ENCODE measurements around the gene ESPNL.
"Not testable (repeated sequence)": the region's sequence is repeated elsewhere in the genome, so short reads cannot be mapped to it uniquely, and the experiment has no call there.

Gene ESPNL

GRCh38 chr2:238114331-238114841 lies 14.2 kb downstream of the ESPNL start:
- Histone ChIP-seq H3K4me1 (ENCODE audit: control insufficient read depth, insufficient read depth, low read length) (peaks cover 3% of the 10 kb centered on the region), H3K9me3 (replicated peaks; ENCODE audit: low read length) (peaks cover 3% of the 10 kb centered on the region), H3K36me3 (ENCODE audit: insufficient read depth, low read length) (no peaks in the 10 kb centered on the region), H3K9ac (ENCODE audit: low read depth, low read length) (no peak overlapping the region), H3K27me3 (ENCODE audit: control insufficient read depth, insufficient read depth, low read length) (peaks cover 12% of the 10 kb centered on the region), H3K4me3 (ENCODE audit: low read length) (no peak overlapping the region), H3K4me2 (ENCODE audit: low read length) (no peak overlapping the region)

GRCh38 chr2:238114851-238115660 lies 14.9 kb downstream of the ESPNL start:
- Histone ChIP-seq H3K4me1 (ENCODE audit: control insufficient read depth, insufficient read depth, low read length) (peaks cover 3% of the 10 kb centered on the region), H3K27me3 (ENCODE audit: control insufficient read depth, insufficient read depth, low read length) (peaks cover 14% of the 10 kb centered on the region), H3K9ac (ENCODE audit: low read depth, low read length) (no peak overlapping the region), H3K4me2 (ENCODE audit: low read length) (no peak overlapping the region), H3K4me3 (ENCODE audit: low read length) (no peak overlapping the region), H3K36me3 (ENCODE audit: insufficient read depth, low read length) (no peaks in the 10 kb centered on the region), H3K9me3 (replicated peaks; ENCODE audit: low read length) (peaks cover 3% of the 10 kb centered on the region)

GRCh38 chr2:238115709-238116108 lies 15.6 kb downstream of the ESPNL start:
- H3K4me1 ChIP-seq (ENCODE audit: control insufficient read depth, insufficient read depth, low read length); H3K9me3 ChIP-seq (replicated peaks; ENCODE audit: low read length); H3K4me3 ChIP-seq (ENCODE audit: low read length); H3K9ac ChIP-seq (ENCODE audit: low read depth, low read length); H3K4me2 ChIP-seq (ENCODE audit: low read length); H3K36me3 ChIP-seq (ENCODE audit: insufficient read depth, low read length): not testable (repeated sequence)
- peaks cover 18% of the 10 kb centered on the region for H3K27me3 ChIP-seq (ENCODE audit: control insufficient read depth, insufficient read depth, low read length)

GRCh38 chr2:238116298-238117198 lies 16.4 kb downstream of the ESPNL start:
- Histone ChIP-seq H3K27me3 (ENCODE audit: control insufficient read depth, insufficient read depth, low read length) (peaks cover 23% of the 10 kb centered on the region), H3K9ac (ENCODE audit: low read depth, low read length) (no peak overlapping the region), H3K4me2 (ENCODE audit: low read length) (no peak overlapping the region)

GRCh38 chr2:238117199-238118154 lies 17.3 kb downstream of the ESPNL start:
- Histone ChIP-seq H3K4me2 (ENCODE audit: low read length) (no peak overlapping the region), H3K9ac (ENCODE audit: low read depth, low read length) (no peak overlapping the region), H3K4me1 (ENCODE audit: control insufficient read depth, insufficient read depth, low read length) (peaks cover 3% of the 10 kb centered on the region), H3K9me3 (replicated peaks; ENCODE audit: low read length) (no peaks in the 10 kb centered on the region), H3K27me3 (ENCODE audit: control insufficient read depth, insufficient read depth, low read length) (peaks cover 23% of the 10 kb centered on the region), H3K4me3 (ENCODE audit: low read length) (no peak overlapping the region), H3K36me3 (ENCODE audit: insufficient read depth, low read length) (no peaks in the 10 kb centered on the region)

More at GRCh38 chr2:238116298-238117198, 16.4 kb downstream of the ESPNL start:
- H3K36me3 ChIP-seq (ENCODE audit: insufficient read depth, low read length) = no peaks in the 10 kb centered on the region
- peaks cover 3% of the 10 kb centered on the region for H3K9me3 ChIP-seq (replicated peaks; ENCODE audit: low read length)
- no peak overlapping the region for H3K4me3 ChIP-seq (ENCODE audit: low read length)
- H3K4me1 ChIP-seq (ENCODE audit: control insufficient read depth, insufficient read depth, low read length) = peaks cover 3% of the 10 kb centered on the region

GRCh38 chr2:238119756-238120462 lies 19.8 kb downstream of the ESPNL start:
- H3K36me3 ChIP-seq (ENCODE audit: insufficient read depth, low read length) = no peaks in the 10 kb centered on the region
- peaks cover 3% of the 10 kb centered on the region for H3K4me1 ChIP-seq (ENCODE audit: control insufficient read depth, insufficient read depth, low read length)
- no peaks in the 10 kb centered on the region for H3K9me3 ChIP-seq (replicated peaks; ENCODE audit: low read length)
- H3K9ac ChIP-seq (ENCODE audit: low read depth, low read length) = no peak overlapping the region
- H3K27me3 ChIP-seq (ENCODE audit: control insufficient read depth, insufficient read depth, low read length) = peaks cover 23% of the 10 kb centered on the region
- no peak overlapping the region for H3K4me3 ChIP-seq (ENCODE audit: low read length)
- H3K4me2 ChIP-seq (ENCODE audit: low read length) = no peak overlapping the region

- H3K4me1 ChIP-seq (ENCODE audit: control insufficient read depth, insufficient read depth, low read length) = peaks cover 3% of the 10 kb centered on the region
- H3K27me3 ChIP-seq (ENCODE audit: control insufficient read depth, insufficient read depth, low read length) = peaks cover 23% of the 10 kb centered on the region
- no peaks in the 10 kb centered on the region for H3K36me3 ChIP-seq (ENCODE audit: insufficient read depth, low read length)
- H3K4me2 ChIP-seq (ENCODE audit: low read length) = no peak overlapping the region
- H3K4me3 ChIP-seq (ENCODE audit: low read length) = no peak overlapping the region
- H3K9me3 ChIP-seq (replicated peaks; ENCODE audit: low read length) = no peaks in the 10 kb centered on the region
- no peak overlapping the region for H3K9ac ChIP-seq (ENCODE audit: low read depth, low read length)
Measured at GRCh38 chr2:238120463-238121298, 20.5 kb downstream of the ESPNL start.

GRCh38 chr2:238121511-238122286 lies 21.6 kb downstream of the ESPNL start:
- no peaks in the 10 kb centered on the region for H3K9me3 ChIP-seq (replicated peaks; ENCODE audit: low read length)
- H3K4me2 ChIP-seq (ENCODE audit: low read length) = no peak overlapping the region
- H3K9ac ChIP-seq (ENCODE audit: low read depth, low read length) = no peak overlapping the region
- H3K36me3 ChIP-seq (ENCODE audit: insufficient read depth, low read length) = no peaks in the 10 kb centered on the region
- peaks cover 23% of the 10 kb centered on the region for H3K27me3 ChIP-seq (ENCODE audit: control insufficient read depth, insufficient read depth, low read length)
- peaks cover 3% of the 10 kb centered on the region for H3K4me1 ChIP-seq (ENCODE audit: control insufficient read depth, insufficient read depth, low read length)
- no peak overlapping the region for H3K4me3 ChIP-seq (ENCODE audit: low read length)

- Histone ChIP-seq H3K4me3 (ENCODE audit: low read length) (no peak overlapping the region), H3K9ac (ENCODE audit: low read depth, low read length) (no peak overlapping the region), H3K4me1 (ENCODE audit: control insufficient read depth, insufficient read depth, low read length) (peaks cover 9% of the 10 kb centered on the region), H3K27me3 (ENCODE audit: control insufficient read depth, insufficient read depth, low read length) (peaks cover 20% of the 10 kb centered on the region), H3K9me3 (replicated peaks; ENCODE audit: low read length) (no peaks in the 10 kb centered on the region), H3K4me2 (ENCODE audit: low read length) (no peak overlapping the region), H3K36me3 (ENCODE audit: insufficient read depth, low read length) (no peaks in the 10 kb centered on the region)
Measured at GRCh38 chr2:238122287-238123217, 22.4 kb downstream of the ESPNL start.

All from skeletal muscle satellite cell (primary cell).